Activated CD4-positive, CD25-positive, alpha-beta regulatory T cell treated with anti-CD3 and anti-CD28 coated beads, Interleukin-2, amount 50 U/mL, for 16 hours (primary cell): ENCODE results near the gene CCDC92.

Experiments used
- DNase-seq: peaks from one replicate; pipeline ENCODE4 v3.0.0-alpha.2; 2020; ENCODE audit warnings: low read depth, low spot score

The CCDC92 gene

DNA sequence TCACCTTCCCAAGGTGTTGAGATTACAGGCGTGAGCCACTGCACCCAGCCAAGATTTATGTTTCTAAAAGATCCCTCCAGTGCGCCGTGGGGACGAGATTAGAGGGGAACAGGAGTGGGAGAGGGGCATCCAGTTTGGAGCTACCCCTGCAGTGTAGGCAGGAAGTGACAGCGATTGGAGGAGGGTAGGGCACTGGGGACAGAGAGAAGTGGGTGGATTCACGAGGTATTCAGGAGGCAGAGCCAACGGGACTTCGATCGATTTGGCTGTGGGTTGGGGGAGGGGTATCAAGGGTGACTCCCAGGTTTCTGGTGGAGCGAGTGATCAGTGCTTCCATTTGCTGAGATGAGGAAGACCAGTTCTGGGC is 82.1 kb downstream of the CCDC92 start:
- no peak for DNase-seq

DNA sequence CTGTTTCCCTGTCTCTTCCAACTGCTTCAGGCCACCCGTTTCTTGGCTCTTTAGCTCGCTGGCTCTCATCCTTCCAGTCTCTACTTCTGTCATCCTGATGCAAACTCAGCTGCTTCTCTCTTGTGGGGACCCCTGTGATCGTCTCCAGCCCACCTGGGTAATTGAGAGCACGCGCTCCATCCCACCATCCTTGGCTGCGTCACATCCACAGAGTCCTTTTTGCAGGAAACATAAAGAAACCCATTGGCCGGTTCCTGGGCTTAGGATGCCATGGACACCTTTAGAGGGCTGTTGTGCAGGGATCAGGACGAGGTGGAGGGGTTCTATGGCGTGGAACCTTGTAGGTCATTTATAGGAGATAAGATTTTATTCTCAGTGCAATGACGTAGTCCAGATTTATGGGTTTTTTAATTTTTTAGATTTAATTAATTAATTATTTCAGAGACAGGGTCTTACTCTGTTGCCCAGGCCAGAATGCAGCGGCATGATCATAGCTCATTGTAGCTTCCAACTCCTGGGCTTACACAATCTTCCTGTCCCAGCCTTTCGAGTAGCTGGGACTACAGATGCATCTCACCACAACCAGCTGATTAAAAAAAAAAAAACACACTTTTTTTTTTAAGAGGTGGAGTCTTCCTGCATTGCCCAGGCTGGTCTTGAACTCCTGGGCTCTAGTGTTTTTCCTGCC is 82.6 kb downstream of the CCDC92 start:
- no peak for DNase-seq

DNA sequence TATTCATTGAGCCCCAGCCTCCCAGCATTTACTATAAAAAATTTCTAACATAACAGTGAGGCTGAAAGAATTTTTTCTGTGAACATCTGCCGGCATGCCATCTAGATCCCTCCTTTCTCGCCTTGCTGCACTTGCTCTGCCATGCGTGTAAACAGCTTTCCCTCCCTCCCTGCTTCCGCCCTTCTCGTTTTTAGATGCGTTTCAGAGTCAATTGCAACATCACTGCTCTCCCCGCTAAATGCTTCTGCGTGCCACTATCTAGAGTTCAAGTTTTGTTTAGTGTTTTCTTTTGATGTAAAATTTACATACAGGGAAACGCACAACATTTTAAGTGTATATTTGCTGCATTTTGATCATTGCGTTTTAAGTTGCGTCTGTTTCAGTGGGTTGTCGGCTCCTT is 83.6 kb downstream of the CCDC92 start:
- no peak for DNase-seq

DNA sequence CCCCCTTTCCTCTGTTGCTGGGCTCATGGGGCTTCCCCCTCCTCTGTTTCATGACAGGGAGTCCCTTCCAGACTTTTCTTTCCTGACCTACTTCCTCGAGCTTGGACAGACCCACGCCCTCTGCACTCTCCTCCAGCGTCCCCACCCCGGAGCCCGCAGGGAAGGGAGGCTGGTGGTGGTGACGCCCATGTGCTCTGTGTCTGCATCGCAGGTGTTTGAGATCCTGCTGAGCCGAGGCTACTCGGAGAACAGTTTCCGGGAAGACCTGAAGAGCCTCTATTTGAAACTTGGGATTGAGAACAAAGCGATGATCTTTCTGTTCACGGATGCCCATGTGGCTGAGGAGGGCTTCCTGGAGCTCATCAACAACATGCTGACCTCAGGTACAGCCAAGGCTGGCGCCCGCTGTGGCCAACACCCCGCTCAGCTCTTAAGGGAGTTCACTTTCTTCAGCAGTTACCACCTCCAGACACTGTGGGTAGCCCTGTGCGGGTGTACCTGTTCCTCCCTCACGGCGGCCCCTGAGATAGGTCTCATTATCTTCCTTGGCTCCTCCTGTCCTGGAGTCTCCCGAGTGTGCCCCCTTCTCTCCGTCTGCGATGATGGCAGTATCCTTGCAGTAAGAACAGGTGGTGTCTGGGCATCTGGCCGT is 85.6 kb downstream of the CCDC92 start:
- no peak for DNase-seq

DNA sequence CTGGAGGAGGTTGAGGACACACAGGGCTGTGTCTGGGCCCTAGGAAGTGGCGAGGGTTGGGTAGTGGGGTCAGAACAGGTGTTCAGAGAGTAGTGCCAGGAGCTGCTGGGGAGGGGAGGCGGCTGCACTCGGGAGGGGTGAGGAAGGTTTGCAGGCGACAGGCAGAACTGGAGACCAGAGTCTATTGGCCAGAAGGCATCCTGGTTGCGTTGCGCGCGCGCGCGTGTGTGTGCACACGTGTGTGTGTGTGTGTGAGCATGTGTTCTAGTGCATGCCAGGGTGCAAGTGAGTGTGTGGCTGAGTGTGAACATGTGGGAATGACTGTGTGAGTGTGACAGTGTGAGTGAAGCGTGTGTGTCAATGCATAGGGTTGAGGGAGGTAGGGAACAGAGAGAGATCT is 86.4 kb downstream of the CCDC92 start:
- DNase-seq, result no peak
